Measurements from ENCODE around the gene KRT76.
"Not testable (repeated sequence)": the region's sequence is repeated elsewhere in the genome, so short reads cannot be mapped to it uniquely, and the experiment has no call there.

KRT76 gene

GRCh38 chr12:52796839-52797528, 19.8 kb upstream of the KRT76 start:
- no peak for DNase-seq

- DNase-seq = no peak
Observed at GRCh38 chr12:52796429-52796794, 19.3 kb upstream of the KRT76 start.

- no peak for DNase-seq
Observed at GRCh38 chr12:52795694-52796428, 18.7 kb upstream of the KRT76 start, which contains the start of gene KRT3. KRT3 (minus strand) TSS chr12:52796117; CDS start chr12:52796042, 75 bp downstream.

GRCh38 chr12:52795332-52795674, 18.2 kb upstream of the KRT76 start:
- DNase-seq = not testable (repeated sequence)

GRCh38 chr12:52794479-52795331, 17.6 kb upstream of the KRT76 start:
- no peak for DNase-seq

- no peak for DNase-seq
Observed at GRCh38 chr12:52792185-52793029, 15.3 kb upstream of the KRT76 start.

- DNase-seq = no peak
Observed at GRCh38 chr12:52791271-52792184, 14.4 kb upstream of the KRT76 start.

GRCh38 chr12:52790427-52791270, 13.5 kb upstream of the KRT76 start:
- no peak for DNase-seq

GRCh38 chr12:52789637-52790426, 12.7 kb upstream of the KRT76 start:
- DNase-seq = no peak

GRCh38 chr12:52788876-52789636, 11.9 kb upstream of the KRT76 start:
- DNase-seq = no peak

- no peak for DNase-seq
Observed at GRCh38 chr12:52788192-52788875, 11.2 kb upstream of the KRT76 start.

GRCh38 chr12:52787324-52788191, 10.4 kb upstream of the KRT76 start:
- no peak for DNase-seq

- no peak for DNase-seq
Observed at GRCh38 chr12:52784909-52785308, 7.8 kb upstream of the KRT76 start.

GRCh38 chr12:52783563-52784316, 6.6 kb upstream of the KRT76 start:
- DNase-seq = no peak

- DNase-seq = no peak
Observed at GRCh38 chr12:52782502-52782901, 5.4 kb upstream of the KRT76 start.

GRCh38 chr12:52781399-52782082, 4.4 kb upstream of the KRT76 start:
- no peak for DNase-seq
